Measurements from ENCODE around the gene INSYN1.
"Not testable (repeated sequence)": the region's sequence is repeated elsewhere in the genome, so short reads cannot be mapped to it uniquely, and the experiment has no call there.

Gene INSYN1

GRCh38 chr15:73747847-73748590, 5.1 kb downstream of the INSYN1 start:
- no peak for DNase-seq

DNA sequence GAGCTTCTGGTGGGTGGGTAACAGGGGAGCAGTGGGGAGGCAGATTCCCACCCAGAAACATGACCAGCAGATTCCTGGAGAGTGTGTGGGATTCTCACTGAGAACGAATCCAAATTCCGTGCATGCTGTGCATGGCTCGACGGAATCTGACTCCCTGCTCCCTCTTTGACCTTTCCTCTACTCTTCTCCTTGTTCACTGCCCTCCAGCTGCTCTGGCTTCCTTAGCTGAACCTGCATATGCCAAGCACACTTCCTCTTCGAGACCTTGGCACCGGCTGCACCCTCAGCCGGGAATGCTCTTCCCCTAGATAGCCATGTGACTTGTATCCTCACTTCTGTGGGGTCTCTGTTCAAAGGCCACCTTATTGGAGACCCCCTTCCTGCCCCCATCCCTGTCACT, 6.3 kb downstream of the INSYN1 start:
- DNase-seq: no peak

DNA sequence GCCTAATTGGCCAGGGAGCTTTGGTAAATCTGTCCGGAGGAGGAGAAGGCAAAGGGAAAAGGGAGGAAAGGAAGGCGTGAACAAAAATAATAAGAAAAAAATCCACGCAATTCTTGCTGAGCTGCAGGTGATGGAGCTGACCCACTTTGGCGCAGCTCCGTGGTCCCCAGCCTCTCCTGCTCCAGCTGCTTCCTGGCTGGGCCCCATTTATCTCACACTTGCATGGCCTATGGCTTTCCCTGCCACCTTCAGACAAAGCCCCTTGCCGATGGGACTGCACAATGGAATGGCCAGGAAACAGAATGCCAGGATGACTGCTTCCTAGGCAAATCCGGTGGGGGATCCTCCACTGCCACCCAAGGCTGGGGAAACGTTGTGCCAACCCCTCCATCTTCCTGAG, 6.9 kb downstream of the INSYN1 start:
- no peak for DNase-seq

- no peak for DNase-seq
Observed at GRCh38 chr15:73745073-73745472, 8.1 kb downstream of the INSYN1 start.

- no peak for DNase-seq
Observed at GRCh38 chr15:73744293-73744692, 8.9 kb downstream of the INSYN1 start.

DNA sequence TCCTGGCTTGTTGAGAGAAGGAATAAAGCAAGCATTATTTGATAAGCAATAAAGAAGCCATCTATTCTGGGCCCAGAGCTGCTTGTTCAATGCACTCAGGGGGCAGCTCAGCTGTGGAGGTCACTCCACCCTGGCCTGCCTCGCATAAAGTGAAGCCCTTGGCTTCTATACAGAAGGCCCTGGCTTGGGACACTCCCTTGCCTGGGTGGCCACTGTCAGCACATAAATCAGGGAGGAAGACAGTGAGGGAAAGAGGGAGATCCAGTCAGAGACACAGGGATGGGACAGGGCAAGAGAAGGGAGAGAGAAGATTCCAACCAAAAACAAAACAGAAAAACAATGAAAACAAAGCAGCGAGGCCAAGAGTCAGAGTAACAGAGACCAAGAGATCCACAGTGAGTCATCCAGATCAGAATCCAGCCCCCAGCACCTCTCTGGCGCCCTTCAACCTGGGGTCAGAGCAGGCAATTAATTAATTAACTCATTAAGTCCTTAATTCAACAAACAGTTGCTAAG, 11.8 kb downstream of the INSYN1 start:
- no peak for DNase-seq

- DNase-seq: no peak
Observed at GRCh38 chr15:73740152-73741048, 12.8 kb downstream of the INSYN1 start.

DNA sequence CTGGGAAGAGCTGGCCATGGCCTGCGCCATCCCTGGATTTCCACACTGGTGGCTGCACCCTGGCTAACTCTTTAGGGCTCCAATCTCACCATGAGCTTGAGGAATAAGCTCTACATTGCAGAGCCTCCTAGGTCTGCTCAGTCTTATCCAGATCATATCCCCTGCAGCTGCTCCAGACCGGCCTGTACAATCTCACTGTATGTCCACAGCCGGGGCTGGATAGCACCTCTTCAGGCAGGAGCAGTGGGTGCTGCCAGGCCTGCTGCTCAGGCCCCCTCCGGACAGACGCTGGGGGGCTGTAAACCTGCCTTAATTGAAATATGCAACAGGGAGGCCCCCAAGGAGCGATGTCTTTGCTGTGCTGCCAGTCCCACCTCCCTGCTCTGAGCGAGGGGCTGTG, 15.6 kb downstream of the INSYN1 start:
- DNase-seq: no peak

GRCh38 chr15:73732930-73733329, 20.2 kb downstream of the INSYN1 start:
- DNase-seq: no peak

- not testable (repeated sequence) for DNase-seq
Observed at GRCh38 chr15:73732051-73732450, 21.1 kb downstream of the INSYN1 start.

- DNase-seq: no peak
Observed at GRCh38 chr15:73727330-73727976, 25.7 kb downstream of the INSYN1 start.

DNA sequence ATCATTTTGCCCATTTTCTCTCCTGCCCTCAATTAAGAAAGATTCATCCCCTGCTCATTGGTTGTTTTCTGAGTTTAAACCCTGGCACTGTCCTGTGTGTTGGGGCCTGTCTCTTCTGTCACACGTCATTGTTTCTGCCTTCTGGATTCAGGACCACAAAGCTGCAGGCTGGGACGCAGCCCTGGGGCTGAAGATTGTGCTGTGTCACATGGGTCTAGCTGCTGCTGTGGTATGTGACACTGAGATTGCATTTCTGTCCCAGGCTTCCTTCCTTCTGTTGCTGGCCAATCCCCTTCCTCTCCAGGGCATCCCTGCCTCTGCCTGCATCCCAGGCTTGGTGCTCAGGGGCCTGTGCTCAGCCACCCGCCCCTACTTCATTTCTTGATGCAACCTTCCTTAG, 28.9 kb downstream of the INSYN1 start:
- no peak for DNase-seq

DNA sequence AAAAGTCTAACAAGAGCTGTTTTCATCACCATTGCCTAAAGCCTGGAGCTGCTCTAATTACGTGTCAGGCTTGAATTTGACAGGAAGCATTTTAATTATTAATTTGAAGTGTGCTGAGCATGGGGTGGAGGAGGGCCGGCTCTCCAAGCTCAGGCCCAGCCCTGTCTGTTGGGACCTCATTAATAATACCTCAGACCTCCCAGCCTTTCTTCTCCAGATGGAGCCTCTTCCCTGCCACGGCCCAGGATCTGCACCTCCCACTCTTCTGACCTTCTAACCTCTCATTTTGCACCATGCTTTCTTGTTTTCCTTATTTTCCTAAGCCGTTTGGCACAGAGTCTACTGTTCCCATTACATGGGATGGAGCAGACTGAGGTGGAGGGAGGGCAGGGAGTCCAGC, 30.0 kb downstream of the INSYN1 start:
- DNase-seq: no peak

DNA sequence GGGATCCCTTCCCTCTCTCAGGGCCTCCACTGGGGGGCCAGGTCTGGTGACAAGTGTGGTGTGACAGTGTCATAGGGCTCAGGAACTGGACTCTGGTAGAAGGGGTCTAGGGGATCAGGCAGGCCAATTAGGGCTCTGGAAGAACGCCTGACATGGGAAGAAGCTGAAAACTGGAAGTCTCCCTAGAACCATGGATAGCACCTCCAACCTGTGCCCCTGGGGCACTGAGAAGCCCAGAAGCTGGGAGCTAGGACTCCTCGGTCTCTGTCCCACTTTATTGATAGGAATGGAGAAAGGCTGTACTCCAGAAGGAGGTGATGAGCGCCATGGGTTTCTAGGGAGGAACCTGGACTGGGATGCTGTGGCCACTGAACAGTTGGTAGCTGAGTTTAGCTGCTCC, 30.7 kb downstream of the INSYN1 start:
- no peak for DNase-seq

DNA sequence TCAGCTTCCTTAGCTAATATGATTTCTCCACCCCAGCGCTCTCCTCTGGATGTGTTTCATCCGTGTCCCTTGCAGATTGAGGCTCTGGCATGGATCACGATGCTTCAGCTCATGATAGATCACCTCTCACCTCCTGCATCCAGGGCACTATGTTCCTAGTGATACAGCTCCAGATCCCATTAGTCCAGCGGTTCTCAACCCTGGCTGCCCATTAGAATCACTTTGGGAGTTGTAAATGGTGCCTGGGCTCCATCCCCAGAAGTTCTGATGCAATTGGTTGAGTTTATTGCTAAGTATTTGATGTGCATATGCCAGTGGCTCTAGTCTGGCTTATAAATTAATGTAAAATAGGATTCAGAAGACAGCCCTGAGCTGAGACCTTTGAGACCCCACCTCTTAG, 34.5 kb downstream of the INSYN1 start:
- DNase-seq: no peak

- no peak for DNase-seq
Observed at GRCh38 chr15:73717802-73718201, 35.3 kb downstream of the INSYN1 start.

GRCh38 chr15:73717206-73717605, 35.9 kb downstream of the INSYN1 start:
- no peak for DNase-seq

- DNase-seq: no peak
Observed at GRCh38 chr15:73716417-73716816, 36.7 kb downstream of the INSYN1 start.

DNA sequence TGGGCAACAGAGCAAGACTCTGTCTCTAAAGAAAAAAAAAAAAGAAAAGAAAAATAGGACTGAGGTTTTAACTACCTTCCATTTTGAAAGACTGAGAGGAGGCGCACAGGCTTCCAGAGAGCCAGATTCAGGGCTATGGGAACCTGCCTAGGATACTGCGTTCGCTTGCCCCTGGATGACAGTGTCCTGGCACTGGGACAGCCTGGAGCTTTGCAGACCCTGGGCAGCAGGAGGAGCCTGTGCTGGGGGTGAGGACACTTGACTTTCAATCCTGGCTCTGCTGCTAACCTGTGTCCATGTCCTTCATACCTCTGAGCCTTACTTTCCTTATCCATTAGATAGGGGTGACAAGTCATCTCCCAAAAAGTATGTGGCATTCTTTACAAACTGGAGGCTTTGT, 37.7 kb downstream of the INSYN1 start:
- no peak for DNase-seq

DNA sequence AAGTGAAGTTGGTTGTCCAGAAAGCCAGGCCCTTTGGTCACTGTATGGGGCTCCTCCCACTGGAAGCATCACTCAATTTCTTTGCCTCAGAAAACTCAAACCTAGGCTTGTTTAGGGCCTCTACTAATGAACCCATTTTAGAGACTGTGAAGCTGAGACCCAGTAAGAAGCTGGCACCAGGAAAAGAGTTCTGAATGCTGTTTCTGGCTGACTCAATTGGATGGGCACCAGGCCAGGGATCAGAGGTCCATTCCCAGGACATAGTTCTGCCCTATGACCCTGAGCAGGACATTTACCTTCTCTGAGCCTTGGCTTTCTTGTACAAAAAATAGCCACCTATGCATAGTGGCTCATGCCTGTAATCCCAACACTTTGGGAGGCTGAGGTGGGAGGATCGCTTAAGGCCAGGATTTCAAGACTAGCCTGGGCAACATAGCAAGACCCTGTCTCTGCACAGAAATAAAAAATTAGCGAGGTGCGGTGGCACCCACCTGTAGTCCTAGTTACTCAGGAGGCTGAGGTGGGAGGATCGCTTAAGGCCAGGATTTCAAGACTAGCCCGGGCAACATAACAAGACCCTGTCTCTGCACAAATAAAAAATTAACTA, 38.4 kb downstream of the INSYN1 start:
- DNase-seq: no peak

DNA sequence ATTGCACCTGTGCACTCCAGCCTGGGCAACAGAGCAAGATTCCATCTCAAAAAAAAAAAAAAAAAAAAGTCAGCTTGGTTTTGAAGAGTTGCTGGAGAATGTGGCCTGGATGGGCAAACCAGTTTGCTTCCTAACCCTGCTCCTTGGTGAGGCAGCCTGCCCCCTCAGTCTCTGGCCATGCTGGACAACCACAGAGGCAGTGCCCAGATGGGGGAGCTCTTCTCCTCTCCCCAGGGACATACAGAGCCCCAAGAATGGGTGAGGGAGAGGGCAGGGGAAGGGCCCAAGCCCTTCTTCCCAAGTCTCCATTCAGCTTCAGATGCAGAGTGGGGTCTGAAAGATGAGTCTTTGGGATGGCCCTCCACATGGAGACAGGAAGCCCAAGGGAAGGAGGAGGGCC, 41.0 kb downstream of the INSYN1 start:
- no peak for DNase-seq

DNA sequence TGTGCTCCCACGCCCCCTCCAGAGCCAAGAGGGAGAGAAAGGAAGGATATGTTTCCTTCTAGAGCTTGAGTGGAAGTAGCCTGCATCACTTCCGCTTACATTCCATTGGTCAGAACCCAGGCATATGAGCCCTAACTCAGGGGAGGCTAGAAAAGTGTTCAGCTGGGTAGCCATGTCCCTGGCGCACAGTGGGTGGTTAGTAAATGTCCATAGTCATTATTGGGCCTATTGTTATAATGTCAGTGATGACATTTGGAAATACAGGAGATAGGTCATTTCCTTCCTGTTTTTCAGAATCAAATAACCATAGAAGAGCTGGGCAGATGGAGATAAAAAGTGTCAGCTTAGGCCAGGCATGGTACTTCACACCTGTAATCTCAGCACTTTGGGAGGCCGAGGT, 41.6 kb downstream of the INSYN1 start:
- no peak for DNase-seq

- no peak for DNase-seq
Observed at GRCh38 chr15:73710321-73710720, 42.8 kb downstream of the INSYN1 start.

All from activated CD4-positive, alpha-beta T cell treated with anti-CD3 and anti-CD28 coated beads, Interleukin-10, Interleukin-2, amounts not matched to agents 100 ng/mL and 50 ng/mL, durations not matched to agents 16 hours and 8 hours (primary cell).